ENCODE measurements around the gene CCDC181.

DNA sequence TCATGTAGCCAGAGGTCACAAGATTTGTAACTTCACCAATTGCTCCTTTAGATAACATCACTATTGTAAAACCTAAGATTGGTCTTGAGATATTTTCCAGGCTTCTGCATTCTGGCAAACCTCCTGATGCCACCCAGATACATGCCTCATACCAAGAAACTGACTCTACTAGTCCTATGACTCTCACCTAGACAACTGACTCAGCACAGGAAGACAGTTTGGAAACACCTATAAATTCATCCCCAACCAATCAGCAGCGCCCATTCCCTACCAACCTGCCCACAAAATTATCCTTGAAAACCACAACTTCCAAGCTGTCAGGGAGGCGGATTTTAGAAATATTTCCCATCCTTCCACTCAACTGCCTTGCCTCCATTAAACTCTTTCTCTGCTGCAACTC is 62.3 kb downstream of the CCDC181 start:
- TF ChIP-seq, protein P1, sequence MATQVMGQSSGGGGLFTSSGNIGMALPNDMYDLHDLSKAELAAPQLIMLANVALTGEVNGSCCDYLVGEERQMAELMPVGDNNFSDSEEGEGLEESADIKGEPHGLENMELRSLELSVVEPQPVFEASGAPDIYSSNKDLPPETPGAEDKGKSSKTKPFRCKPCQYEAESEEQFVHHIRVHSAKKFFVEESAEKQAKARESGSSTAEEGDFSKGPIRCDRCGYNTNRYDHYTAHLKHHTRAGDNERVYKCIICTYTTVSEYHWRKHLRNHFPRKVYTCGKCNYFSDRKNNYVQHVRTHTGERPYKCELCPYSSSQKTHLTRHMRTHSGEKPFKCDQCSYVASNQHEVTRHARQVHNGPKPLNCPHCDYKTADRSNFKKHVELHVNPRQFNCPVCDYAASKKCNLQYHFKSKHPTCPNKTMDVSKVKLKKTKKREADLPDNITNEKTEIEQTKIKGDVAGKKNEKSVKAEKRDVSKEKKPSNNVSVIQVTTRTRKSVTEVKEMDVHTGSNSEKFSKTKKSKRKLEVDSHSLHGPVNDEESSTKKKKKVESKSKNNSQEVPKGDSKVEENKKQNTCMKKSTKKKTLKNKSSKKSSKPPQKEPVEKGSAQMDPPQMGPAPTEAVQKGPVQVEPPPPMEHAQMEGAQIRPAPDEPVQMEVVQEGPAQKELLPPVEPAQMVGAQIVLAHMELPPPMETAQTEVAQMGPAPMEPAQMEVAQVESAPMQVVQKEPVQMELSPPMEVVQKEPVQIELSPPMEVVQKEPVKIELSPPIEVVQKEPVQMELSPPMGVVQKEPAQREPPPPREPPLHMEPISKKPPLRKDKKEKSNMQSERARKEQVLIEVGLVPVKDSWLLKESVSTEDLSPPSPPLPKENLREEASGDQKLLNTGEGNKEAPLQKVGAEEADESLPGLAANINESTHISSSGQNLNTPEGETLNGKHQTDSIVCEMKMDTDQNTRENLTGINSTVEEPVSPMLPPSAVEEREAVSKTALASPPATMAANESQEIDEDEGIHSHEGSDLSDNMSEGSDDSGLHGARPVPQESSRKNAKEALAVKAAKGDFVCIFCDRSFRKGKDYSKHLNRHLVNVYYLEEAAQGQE (IDR thresholded peaks at IDR 0.05; ENCODE audit: insufficient read depth in 1 of 2, low read depth in 2 of 2, low read length in 1 of 2), result no peak
- TF ChIP-seq, protein P2, sequence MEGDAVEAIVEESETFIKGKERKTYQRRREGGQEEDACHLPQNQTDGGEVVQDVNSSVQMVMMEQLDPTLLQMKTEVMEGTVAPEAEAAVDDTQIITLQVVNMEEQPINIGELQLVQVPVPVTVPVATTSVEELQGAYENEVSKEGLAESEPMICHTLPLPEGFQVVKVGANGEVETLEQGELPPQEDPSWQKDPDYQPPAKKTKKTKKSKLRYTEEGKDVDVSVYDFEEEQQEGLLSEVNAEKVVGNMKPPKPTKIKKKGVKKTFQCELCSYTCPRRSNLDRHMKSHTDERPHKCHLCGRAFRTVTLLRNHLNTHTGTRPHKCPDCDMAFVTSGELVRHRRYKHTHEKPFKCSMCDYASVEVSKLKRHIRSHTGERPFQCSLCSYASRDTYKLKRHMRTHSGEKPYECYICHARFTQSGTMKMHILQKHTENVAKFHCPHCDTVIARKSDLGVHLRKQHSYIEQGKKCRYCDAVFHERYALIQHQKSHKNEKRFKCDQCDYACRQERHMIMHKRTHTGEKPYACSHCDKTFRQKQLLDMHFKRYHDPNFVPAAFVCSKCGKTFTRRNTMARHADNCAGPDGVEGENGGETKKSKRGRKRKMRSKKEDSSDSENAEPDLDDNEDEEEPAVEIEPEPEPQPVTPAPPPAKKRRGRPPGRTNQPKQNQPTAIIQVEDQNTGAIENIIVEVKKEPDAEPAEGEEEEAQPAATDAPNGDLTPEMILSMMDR (IDR thresholded peaks at IDR 0.05), result no peak
- TF ChIP-seq TCF7L2 (IDR thresholded peaks at IDR 0.05; ENCODE audit: low read depth, low read length) (no peak), POLR2AphosphoS5 (IDR thresholded peaks at IDR 0.05; ENCODE audit: low read depth, low read length) (no peak)

Data from Panc1 (cell line).